Measurements from ENCODE around the gene HK1. TPM values are rescaled to one million over a fixed set of nuclear protein-coding genes. Genes with fewer than 3 reads are reported as not detected.

Gene HK1
- total and polyA plus RNA-seq, 4 donors, result 1.8 to 166 (median 7.4) TPM

DNA sequence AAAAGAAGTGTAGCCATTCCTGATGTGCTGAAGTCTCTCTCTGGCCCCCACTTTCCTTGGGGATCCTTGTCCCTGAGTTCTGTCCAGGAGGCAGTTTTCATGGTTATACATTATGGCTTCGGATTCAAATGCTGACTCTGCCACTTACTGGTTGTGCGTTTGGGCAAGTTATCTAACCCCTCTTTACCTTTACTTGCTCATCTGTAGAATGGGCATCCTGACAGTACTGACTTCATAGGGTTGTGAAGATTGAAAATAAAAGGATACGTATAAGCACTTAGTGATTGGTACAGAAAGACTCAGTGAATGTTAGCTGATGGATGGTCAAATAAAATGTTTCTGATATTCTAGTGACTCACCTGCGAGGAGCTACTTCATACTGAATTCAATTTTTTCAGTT, 73.3 kb downstream of the HK1 start:
- Histone ChIP-seq H3K4me1 (ENCODE audit: control insufficient read depth in 4 of 4, insufficient read depth in 4 of 4, low read length in 3 of 4) (no peaks in the 10 kb centered on the region), H3K9ac (ENCODE audit: low read depth in 1 of 2, low read length in 2 of 2) (no peak overlapping the region), H3K9me3 (ENCODE audit: control insufficient read depth in 4 of 4, low read length in 3 of 4) (no peaks in the 10 kb centered on the region), H3K27ac (ENCODE audit: low read depth in 1 of 2, low read length in 2 of 2) (no peak overlapping the region), H3K36me3 (ENCODE audit: control insufficient read depth in 4 of 4, insufficient read depth in 3 of 4, low read depth in 1 of 4, low read length in 3 of 4) (no peaks in the 10 kb centered on the region), H3K4me3 (ENCODE audit: low read depth in 1 of 3, low read length in 3 of 3) (no peak overlapping the region), H3K27me3 (ENCODE audit: control insufficient read depth in 4 of 4, insufficient read depth in 4 of 4, low read length in 3 of 4) (no peaks in the 10 kb centered on the region)
- TF ChIP-seq, protein P1, sequence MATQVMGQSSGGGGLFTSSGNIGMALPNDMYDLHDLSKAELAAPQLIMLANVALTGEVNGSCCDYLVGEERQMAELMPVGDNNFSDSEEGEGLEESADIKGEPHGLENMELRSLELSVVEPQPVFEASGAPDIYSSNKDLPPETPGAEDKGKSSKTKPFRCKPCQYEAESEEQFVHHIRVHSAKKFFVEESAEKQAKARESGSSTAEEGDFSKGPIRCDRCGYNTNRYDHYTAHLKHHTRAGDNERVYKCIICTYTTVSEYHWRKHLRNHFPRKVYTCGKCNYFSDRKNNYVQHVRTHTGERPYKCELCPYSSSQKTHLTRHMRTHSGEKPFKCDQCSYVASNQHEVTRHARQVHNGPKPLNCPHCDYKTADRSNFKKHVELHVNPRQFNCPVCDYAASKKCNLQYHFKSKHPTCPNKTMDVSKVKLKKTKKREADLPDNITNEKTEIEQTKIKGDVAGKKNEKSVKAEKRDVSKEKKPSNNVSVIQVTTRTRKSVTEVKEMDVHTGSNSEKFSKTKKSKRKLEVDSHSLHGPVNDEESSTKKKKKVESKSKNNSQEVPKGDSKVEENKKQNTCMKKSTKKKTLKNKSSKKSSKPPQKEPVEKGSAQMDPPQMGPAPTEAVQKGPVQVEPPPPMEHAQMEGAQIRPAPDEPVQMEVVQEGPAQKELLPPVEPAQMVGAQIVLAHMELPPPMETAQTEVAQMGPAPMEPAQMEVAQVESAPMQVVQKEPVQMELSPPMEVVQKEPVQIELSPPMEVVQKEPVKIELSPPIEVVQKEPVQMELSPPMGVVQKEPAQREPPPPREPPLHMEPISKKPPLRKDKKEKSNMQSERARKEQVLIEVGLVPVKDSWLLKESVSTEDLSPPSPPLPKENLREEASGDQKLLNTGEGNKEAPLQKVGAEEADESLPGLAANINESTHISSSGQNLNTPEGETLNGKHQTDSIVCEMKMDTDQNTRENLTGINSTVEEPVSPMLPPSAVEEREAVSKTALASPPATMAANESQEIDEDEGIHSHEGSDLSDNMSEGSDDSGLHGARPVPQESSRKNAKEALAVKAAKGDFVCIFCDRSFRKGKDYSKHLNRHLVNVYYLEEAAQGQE (IDR thresholded peaks at IDR 0.05), result no peak
- TF ChIP-seq RXRA (IDR thresholded peaks at IDR 0.05) (no peak), JUND (IDR thresholded peaks at IDR 0.05) (no peak), HNF4A (conservative IDR thresholded peaks at IDR 0.05) (no peak), RAD21 (IDR thresholded peaks at IDR 0.05) (no peak), SP1 (IDR thresholded peaks at IDR 0.05) (no peak), GABPA (IDR thresholded peaks at IDR 0.05 in 1 of 2, conservative IDR thresholded peaks at IDR 0.05 in 1 of 2) (no peak), EGR1 (IDR thresholded peaks at IDR 0.05; ENCODE audit: low read depth in 2 of 2) (no peak), FOXA1 (IDR thresholded peaks at IDR 0.05) (no peak), HNF4G (IDR thresholded peaks at IDR 0.05) (no peak)
- TF ChIP-seq, protein P2, sequence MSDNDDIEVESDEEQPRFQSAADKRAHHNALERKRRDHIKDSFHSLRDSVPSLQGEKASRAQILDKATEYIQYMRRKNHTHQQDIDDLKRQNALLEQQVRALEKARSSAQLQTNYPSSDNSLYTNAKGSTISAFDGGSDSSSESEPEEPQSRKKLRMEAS (IDR thresholded peaks at IDR 0.05), result no peak
- TF ChIP-seq, protein P3, sequence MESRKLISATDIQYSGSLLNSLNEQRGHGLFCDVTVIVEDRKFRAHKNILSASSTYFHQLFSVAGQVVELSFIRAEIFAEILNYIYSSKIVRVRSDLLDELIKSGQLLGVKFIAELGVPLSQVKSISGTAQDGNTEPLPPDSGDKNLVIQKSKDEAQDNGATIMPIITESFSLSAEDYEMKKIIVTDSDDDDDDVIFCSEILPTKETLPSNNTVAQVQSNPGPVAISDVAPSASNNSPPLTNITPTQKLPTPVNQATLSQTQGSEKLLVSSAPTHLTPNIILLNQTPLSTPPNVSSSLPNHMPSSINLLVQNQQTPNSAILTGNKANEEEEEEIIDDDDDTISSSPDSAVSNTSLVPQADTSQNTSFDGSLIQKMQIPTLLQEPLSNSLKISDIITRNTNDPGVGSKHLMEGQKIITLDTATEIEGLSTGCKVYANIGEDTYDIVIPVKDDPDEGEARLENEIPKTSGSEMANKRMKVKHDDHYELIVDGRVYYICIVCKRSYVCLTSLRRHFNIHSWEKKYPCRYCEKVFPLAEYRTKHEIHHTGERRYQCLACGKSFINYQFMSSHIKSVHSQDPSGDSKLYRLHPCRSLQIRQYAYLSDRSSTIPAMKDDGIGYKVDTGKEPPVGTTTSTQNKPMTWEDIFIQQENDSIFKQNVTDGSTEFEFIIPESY (IDR thresholded peaks at IDR 0.05), result no peak
- DNase-seq (ENCODE audit: low spot score), result no peak
- WGBS, result 82% methylated on average over 4 of the region's 4 CpGs

DNA sequence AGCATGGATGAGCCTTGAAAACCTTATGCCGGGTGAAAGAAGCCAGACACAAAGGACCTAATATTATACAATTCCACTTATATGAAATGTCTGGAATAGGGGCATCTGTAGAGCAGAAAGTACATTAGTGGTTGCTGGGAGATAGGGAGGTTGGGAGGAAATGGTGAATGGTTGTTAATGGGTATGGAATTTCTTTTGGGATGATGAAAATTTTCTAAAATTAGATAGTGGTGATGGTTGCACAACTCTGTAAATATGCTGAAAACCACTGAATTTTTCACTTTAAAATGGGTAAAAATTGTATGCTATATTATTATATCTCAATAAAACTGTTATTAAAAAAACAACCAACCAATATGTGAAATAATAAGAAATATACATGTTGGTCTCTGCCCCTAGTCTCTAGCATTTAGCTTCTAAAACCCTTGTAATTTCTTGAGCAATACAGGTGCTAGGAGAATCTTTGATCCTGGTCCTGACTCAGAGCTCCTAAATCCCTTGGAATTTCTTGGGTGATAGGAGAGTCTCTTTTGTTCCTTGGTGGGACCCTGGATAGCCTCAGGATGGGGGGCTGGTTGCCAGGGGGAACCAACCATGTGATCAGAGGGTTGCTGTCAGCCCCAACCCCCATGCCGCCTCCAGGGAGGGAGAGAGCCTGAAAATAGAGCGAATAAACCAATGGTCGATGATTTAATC, 74.4 kb downstream of the HK1 start:
- no peak for TF ChIP-seq TAF1 (conservative IDR thresholded peaks at IDR 0.05)
- TF ChIP-seq RXRA (IDR thresholded peaks at IDR 0.05), result no peak
- TF ChIP-seq, protein P4, sequence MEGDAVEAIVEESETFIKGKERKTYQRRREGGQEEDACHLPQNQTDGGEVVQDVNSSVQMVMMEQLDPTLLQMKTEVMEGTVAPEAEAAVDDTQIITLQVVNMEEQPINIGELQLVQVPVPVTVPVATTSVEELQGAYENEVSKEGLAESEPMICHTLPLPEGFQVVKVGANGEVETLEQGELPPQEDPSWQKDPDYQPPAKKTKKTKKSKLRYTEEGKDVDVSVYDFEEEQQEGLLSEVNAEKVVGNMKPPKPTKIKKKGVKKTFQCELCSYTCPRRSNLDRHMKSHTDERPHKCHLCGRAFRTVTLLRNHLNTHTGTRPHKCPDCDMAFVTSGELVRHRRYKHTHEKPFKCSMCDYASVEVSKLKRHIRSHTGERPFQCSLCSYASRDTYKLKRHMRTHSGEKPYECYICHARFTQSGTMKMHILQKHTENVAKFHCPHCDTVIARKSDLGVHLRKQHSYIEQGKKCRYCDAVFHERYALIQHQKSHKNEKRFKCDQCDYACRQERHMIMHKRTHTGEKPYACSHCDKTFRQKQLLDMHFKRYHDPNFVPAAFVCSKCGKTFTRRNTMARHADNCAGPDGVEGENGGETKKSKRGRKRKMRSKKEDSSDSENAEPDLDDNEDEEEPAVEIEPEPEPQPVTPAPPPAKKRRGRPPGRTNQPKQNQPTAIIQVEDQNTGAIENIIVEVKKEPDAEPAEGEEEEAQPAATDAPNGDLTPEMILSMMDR (IDR thresholded peaks at IDR 0.05; ENCODE audit: low read depth, low read length, missing input control), result no peak
- no peak for TF ChIP-seq HNF4A (conservative IDR thresholded peaks at IDR 0.05)
- TF ChIP-seq FOXA1 (IDR thresholded peaks at IDR 0.05), result no peak
- TF ChIP-seq HNF4G (IDR thresholded peaks at IDR 0.05), result no peak
- TF ChIP-seq EGR1 (IDR thresholded peaks at IDR 0.05; ENCODE audit: low read depth in 2 of 2), result no peak
- no peak for TF ChIP-seq NR2F2 (IDR thresholded peaks at IDR 0.05)
- TF ChIP-seq, protein P3 (IDR thresholded peaks at IDR 0.05), result no peak
- no peak for TF ChIP-seq JUND (IDR thresholded peaks at IDR 0.05)
- TF ChIP-seq, protein P1 (IDR thresholded peaks at IDR 0.05), result no peak
- TF ChIP-seq, protein P5, sequence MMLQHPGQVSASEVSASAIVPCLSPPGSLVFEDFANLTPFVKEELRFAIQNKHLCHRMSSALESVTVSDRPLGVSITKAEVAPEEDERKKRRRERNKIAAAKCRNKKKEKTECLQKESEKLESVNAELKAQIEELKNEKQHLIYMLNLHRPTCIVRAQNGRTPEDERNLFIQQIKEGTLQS (IDR thresholded peaks at IDR 0.05), result no peak
- TF ChIP-seq FOXA2 (IDR thresholded peaks at IDR 0.05), result no peak
- Histone ChIP-seq H3K27me3 (ENCODE audit: control insufficient read depth in 4 of 4, insufficient read depth in 4 of 4, low read length in 3 of 4) (no peaks in the 10 kb centered on the region), H3K4me3 (ENCODE audit: low read depth in 1 of 3, low read length in 3 of 3) (no peak overlapping the region), H3K4me1 (ENCODE audit: control insufficient read depth in 4 of 4, insufficient read depth in 4 of 4, low read length in 3 of 4) (no peaks in the 10 kb centered on the region), H3K9ac (ENCODE audit: low read depth in 1 of 2, low read length in 2 of 2) (no peak overlapping the region), H3K9me3 (ENCODE audit: control insufficient read depth in 4 of 4, low read length in 3 of 4) (no peaks in the 10 kb centered on the region), H3K27ac (ENCODE audit: low read depth in 1 of 2, low read length in 2 of 2) (no peak overlapping the region), H3K36me3 (ENCODE audit: control insufficient read depth in 4 of 4, insufficient read depth in 3 of 4, low read depth in 1 of 4, low read length in 3 of 4) (no peaks in the 10 kb centered on the region)
- 95% methylated on average over 4 of the region's 4 CpGs for WGBS
- DNase-seq (ENCODE audit: low spot score), result no peak

Measured in liver (tissue), 9 donors.